Fibroblast of skin of left biceps (primary cell): ENCODE results near the gene GALNT2.
A peak's percentile ranks its signal among the peaks of the same experiment; 100 is the strongest.

Source experiments
- DNase-seq, 2 experiments: peaks; one replicate each; pipeline ENCODE4 v3.0.0-alpha.2; 2013; ENCODE audit warnings: low read depth in 2 of 2

Gene GALNT2

DNA sequence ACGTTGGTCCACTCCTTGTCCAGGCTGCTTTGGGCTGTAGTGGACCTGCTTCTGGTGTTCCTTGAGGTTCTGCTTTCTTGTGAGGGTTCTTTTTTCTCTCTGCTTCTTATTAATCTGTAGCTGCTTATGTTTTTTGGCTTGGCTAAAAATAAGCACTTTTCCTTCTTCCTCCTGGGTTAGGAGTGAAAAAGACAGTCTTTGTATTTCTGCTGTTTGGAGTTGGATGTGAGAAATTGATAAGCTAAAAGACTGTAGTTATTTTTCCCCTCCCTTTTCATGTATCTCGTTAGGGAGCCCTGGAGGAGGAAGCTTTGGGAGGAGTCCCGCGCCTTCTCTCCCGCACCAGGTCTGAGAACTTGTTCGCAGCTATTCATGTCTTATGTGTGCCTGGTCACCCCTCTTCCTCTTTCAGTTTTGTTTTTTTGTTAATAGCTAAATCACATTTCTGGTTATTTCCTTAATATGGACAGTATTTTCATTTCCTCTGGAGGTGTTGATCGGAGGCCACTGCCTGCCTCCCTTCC lies 79.0 kb downstream of the GALNT2 start:
- DNase-seq = no peak

DNA sequence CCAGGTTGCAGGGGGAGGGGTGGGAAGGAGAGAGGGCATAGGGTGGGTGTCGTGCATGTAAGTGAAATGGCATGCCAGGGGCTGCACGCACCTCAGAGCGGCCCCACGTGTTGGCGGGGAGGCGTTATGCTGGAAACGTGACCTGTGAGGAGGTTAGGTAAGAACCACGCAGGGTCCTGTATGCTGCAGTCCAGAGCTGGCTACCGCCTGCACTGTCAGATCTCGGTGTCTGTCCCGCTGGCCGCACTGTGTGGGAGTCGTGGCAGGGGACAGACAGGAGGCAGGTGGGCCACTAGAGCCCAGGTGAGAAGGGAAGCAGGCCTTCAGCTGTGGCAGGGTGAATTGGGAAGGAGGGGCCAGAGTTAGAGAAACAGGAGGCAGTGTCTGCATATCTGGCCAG lies 79.7 kb downstream of the GALNT2 start:
- no peak for DNase-seq

DNA sequence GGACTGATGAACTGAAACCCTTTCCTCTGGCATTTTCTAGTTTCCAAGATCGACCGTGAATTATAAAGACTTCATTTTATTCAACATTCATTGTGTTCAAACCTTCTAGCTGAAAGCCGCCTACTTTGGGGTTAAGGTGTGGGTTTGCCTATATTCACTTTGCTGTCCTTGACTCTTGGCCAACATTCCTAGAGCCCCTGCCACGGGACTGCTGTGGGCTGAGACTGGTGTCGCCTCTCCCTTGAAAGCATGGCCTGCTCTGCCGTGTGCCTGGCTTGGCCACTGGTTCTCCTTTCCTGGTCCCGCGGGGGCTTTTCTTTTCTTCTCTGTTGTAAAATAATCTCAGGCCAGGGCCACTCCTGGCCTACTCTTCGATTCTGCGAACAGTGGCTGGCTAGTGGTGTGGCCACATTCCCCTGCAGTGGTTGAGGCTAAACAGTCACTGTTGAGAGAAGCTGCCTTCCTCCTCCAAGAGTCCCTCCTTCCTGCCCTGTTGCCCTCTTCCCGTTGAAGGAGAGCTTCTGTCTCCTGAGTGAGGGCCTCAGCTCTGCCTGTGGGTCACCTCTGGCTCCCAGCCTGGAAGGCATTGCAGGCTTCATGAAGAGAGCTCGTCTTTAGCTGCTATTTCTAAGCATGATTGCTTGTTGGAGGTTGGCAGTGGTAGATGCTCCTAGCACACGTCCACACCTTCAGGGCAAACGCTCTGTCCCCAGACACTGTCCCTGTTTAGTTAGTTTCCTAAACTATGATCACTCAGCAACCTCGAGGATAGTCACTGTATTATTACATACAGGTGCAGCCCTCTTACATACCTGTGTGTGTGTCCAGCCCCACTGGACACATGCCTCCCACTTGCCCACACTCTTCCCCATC lies 80.5 kb downstream of the GALNT2 start:
- no peak for DNase-seq

DNA sequence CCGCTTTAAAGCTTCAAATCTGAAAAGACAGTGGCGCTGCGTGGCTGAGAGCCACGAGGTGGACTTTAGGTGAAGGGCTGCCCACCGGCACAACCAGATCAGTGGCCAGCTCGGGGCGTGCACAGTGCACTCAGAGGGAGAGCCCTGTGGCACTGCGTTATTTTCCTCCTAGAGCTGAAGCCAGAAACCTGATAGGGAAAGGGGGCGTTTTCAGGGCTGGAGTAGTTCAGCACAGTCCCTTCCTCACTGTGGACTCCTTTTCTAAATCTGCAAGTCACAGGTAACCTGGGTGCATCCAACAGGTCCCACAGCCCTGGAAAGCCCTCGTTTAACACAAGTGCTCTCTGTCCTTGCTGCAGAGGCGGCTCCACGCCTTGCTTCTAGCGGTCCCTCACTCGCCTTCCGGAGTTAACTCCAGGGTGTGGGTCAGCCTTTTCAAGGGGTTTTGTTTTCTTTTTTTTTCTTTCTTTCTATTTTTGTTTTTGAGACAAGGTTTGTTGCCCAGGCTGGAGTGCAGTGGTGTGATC lies 81.2 kb downstream of the GALNT2 start:
- no peak for DNase-seq

GRCh38 chr1:230148768-230149469 lies 81.9 kb downstream of the GALNT2 start:
- no peak for DNase-seq

GRCh38 chr1:230149751-230150584 lies 82.9 kb downstream of the GALNT2 start:
- DNase-seq = no peak

- DNase-seq = no peak
Observed at GRCh38 chr1:230150615-230151014, 83.6 kb downstream of the GALNT2 start.

DNA sequence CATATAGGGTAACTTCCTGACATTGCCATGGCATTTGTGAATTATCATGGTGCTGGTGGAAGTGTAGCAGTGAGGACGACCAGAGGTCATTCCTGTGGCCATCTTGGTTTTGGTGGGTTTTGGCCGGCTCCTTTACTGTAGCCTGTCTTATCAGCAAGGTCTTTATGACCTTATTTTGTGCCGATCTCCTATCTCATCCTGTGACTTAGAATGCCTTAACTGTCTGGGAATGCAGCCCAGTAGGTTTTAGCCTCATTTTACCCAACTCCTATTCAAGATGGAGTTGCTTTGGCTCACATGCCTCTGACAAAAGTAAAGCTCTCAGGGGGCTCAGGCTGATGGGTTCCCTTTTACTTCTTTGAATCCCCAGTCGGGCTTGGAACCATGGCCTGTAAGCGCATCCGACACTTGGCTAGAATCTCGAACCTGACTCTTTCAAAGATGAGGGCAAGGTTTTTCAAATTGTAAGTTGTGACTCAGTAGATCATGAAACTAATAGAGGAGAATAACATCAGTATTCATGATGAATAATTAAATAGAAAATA lies 85.0 kb downstream of the GALNT2 start:
- DNase-seq = no peak

- no peak for DNase-seq
Observed at GRCh38 chr1:230152999-230153398, 86.0 kb downstream of the GALNT2 start.

GRCh38 chr1:230153641-230154296 lies 86.7 kb downstream of the GALNT2 start:
- no peak for DNase-seq

DNA sequence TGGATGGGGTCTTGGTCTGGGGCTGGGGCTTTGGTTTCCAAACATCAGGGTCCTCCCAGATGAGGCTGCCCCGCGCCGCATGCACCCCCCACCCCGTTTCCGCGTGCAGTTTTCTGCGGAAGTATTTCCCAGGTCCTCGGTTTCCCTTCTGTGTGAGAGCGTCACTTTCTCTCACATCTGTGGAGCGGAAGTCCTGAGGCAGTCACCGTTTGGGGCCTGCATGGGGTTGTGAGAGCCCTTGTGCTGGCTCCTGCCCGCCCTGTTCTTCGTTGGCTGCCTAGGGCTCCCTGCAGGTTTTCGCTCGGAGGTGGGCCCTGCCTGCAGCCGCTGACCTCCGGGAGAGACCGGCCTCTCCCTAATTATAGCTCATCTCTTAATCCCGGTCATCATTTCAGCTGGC lies 88.0 kb downstream of the GALNT2 start:
- no peak for DNase-seq

DNA sequence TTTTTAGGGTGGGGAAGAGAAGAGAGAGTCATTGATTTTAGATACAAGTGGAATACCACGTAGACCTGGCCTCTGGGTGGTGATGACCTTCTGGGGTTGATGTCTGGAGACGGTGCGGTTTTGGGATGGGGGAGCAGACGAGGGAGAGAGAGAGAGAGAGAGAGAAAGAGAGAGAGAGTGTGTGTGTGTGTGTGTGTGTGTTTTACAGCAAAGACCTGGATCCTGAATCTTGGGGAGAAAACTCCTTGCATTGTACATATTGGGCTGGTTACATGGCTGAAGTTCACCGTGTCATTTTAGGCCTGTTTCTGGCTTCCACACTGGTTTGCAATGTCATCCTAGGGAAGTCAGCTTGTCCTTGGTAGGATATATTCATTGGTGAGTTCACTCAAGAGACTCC lies 89.0 kb downstream of the GALNT2 start:
- no peak for DNase-seq

- no peak for DNase-seq
Observed at GRCh38 chr1:230156536-230156935, 89.5 kb downstream of the GALNT2 start.

DNA sequence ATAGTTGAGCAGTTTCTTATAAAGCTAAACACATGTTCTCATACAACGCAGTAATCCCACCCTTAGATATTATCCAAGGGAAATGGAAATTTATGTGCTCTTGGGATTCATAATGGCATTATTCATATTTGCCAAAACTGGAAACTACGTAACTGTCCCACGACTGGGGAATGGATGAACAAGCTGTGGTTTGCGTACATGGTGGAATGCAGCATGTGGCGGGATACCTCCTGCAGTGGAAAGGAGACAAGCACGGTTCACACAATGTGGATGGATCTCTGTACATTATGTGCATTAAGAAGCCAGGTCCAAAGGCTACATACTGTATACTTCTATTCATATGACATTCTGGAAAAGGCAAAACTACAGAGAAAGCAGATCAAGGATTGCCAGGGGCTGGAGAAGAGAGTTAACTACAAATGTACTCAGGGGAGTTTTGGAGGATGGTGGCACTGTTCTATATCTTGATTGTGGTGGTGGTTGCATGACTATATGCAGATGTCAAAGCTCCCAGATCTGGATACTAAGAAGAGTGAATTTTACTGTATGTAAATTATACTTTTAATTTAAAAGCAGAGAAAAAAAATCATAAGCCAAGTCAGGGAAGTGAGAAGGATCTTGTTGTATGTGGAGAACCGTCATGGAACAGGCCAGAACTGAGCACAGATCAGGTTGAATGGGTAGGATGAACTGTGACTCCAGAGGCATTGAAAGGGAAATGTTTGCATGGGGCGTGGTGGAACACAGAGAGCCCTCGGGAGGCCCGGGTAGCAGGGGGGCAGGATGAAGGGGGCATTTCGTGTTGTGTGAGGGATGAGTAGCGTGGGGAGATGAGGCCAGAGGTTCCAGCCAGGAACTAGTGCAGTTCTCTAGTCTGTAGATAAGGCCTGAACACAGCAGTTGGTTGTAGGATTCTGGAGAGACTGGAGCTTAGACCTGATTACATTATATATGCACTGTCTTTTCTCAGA lies 90.7 kb downstream of the GALNT2 start:
- no peak for DNase-seq

- no peak for DNase-seq
Observed at GRCh38 chr1:230158415-230159291, 91.6 kb downstream of the GALNT2 start.

GRCh38 chr1:230159580-230159979 lies 92.5 kb downstream of the GALNT2 start:
- DNase-seq = no peak

GRCh38 chr1:230160957-230161771 lies 94.1 kb downstream of the GALNT2 start:
- no peak for DNase-seq

DNA sequence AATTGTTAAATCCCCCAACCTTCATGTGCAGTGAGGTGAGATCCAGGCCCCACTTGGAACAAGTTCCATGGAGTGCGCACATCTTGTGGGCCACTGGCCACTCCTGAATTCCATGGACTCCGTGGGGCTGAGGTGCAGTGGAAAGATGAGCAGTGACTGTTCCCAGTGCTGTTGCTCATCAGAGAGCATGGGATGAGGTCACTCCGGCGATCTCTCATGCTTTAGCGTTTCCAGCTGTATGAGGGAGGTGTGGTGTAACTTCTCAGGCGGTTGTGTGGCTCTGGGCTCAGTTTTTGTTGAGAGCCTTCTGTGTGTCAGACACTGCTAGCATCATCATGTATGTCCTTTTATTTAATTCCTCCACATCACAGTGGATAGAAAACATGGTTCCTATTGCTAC lies 96.2 kb downstream of the GALNT2 start:
- DNase-seq = peak; percentile 50 to 54
